CD4-positive, alpha-beta T cell (primary cell): ENCODE data around the gene PPP1R36. TPM values are rescaled to one million over a fixed set of nuclear protein-coding genes. Genes with fewer than 3 reads are reported as not detected.

ENCODE experiments used
- ATAC-seq: fragments of 200-7000 bp; cut with Tn5 transposase; one replicate; pipeline ENCODE4 v1.10.0; 2022; ENCODE audit warnings: mild to moderate bottlenecking; ENCODE audit not compliant: poor library complexity
- CTCF ChIA-PET: fragments of 350-600 bp; sonication (Branson Sonifier 250); formaldehyde crosslinking; loops from one replicate; lab custom pipeline; 2021; ENCODE audit warnings: antibody characterized with exemption, inconsistent platforms; lab: Charles Lee
- POLR2A ChIA-PET: fragments of 350-600 bp; sonication (Branson Sonifier 250); formaldehyde crosslinking; loops from one replicate; lab custom pipeline; 2021; ENCODE audit warnings: antibody characterized with exemption, inconsistent platforms; lab: Charles Lee
- DNase-seq, 14 experiments: peaks; one replicate each; pipeline ENCODE4 v3.0.0-alpha.2; 2013 to 2020; ENCODE audit warnings: mixed read lengths in 2 of 14
- H3K27ac ChIP-seq, 2 donors: one replicate each; pipeline versions ENCODE4 v1.5.1 to v1.7.0; 2013; ENCODE audit warnings: low read length in 2 of 2, low read depth in 1 of 2, mild to moderate bottlenecking in 1 of 2
- H3K27me3 ChIP-seq, 2 experiments: 1 replicate in 1 of 2; 2 replicates in 1 of 2; pipeline versions ENCODE4 v1.6.1 to v1.7.0; 2013; ENCODE audit warnings: low read length in 2 of 2, control low read depth in 1 of 2, mild to moderate bottlenecking in 1 of 2, moderate library complexity in 1 of 2; ENCODE audit not compliant: insufficient read depth in 2 of 2, control insufficient read depth in 1 of 2
- H3K36me3 ChIP-seq: one replicate; pipeline ENCODE4 v1.6.1; 2013; ENCODE audit warnings: low read length, control low read depth; ENCODE audit not compliant: insufficient read depth
- H3K4me1 ChIP-seq: one replicate; pipeline ENCODE4 v1.6.1; 2013; ENCODE audit warnings: low read length, control low read depth; ENCODE audit not compliant: insufficient read depth
- H3K4me3 ChIP-seq: one replicate; pipeline ENCODE4 v1.5.1; 2013; ENCODE audit warnings: mild to moderate bottlenecking, low read length, moderate library complexity
- H3K9me3 ChIP-seq, 2 experiments: 1 replicate in 1 of 2; 2 replicates in 1 of 2; pipeline versions ENCODE4 v1.6.1 to v1.7.0; 2013; ENCODE audit warnings: low read length in 2 of 2, mild to moderate bottlenecking in 2 of 2, control low read depth in 1 of 2, moderate library complexity in 1 of 2; ENCODE audit not compliant: control insufficient read depth in 1 of 2, insufficient read depth in 1 of 2
- H3K27ac Mint-ChIP-seq: one replicate; pipeline ENCODE4 v1.8.0; 2020; ENCODE audit warnings: mixed read lengths
- H3K27me3 Mint-ChIP-seq: one replicate; pipeline ENCODE4 v1.8.0; 2021; ENCODE audit warnings: mixed read lengths
- H3K36me3 Mint-ChIP-seq: one replicate; pipeline ENCODE4 v1.8.0; 2021; ENCODE audit warnings: low read depth, mixed read lengths
- H3K4me1 Mint-ChIP-seq: one replicate; pipeline ENCODE4 v1.8.0; 2021; ENCODE audit warnings: low read depth, mixed read lengths
- H3K4me3 Mint-ChIP-seq: one replicate; pipeline ENCODE4 v1.8.0; 2020; ENCODE audit warnings: mild to moderate bottlenecking, mixed read lengths
- H3K9me3 Mint-ChIP-seq: one replicate; pipeline ENCODE4 v1.8.0; 2020; ENCODE audit warnings: mixed read lengths
- intact Hi-C, 2 experiments: fragments of 100-400 bp; cut with DNase I in 1 of 2; cut with micrococcal nuclease in 1 of 2; formaldehyde crosslinking; loops; one replicate each; pipeline versions ENCODE4 v1.15.1 to v1.9.0; 2023 to 2025; cut with DNase I, micrococcal nuclease
- total RNA-seq, 174 experiments: library from RNA in 2 of 174; stranded (reverse) in 2 of 174; gene quantifications; one replicate each; pipeline ENCODE4 v1.2.3 and lab custom pipeline; 2021 to 2026
- TF ChIP-seq, protein P1 (sequence below): fragments of 200-600 bp; IDR thresholded peaks from one replicate; pipeline ENCODE4 v1.8.0; 2022; ENCODE audit warnings: antibody characterized with exemption, mild to moderate bottlenecking

PPP1R36 gene
- total RNA-seq, 2 experiments from 2014 or later: not detected

DNA sequence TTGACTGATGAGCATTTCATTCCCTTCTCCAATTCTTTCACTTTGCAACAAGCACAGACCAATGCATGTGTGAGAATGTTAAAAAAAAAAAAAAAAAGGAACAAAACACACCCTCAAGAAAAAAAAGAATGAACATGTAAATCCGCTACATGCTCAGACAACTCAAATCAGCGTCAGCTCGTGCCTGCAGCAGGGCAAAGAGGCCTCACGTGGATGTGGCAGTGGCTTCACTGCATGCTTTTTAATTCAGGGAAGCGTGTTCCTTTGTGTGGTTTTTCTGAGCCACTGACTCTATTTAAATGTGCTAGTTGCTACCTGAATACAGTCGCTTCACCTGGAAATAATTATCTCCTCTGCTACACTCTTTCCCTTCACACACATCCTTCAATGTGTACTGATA lies 55.1 kb downstream of the PPP1R36 start:
- POLR2A ChIA-PET: no interaction called here
- H3K4me1 ChIP-seq: no peaks in the 10 kb centered on the region
- Mint-ChIP-seq H3K27me3 (peaks cover 20% of the 10 kb centered on the region), H3K4me3 (no peak overlapping the region), H3K27ac (no peak overlapping the region), H3K9me3 (no peaks in the 10 kb centered on the region), H3K4me1 (no peaks in the 10 kb centered on the region), H3K36me3 (no peaks in the 10 kb centered on the region)
- H3K27me3 ChIP-seq: peaks cover 0 to 5% of the 10 kb centered on the region in 2 experiments
- no peak overlapping the region for H3K4me3 ChIP-seq
- TF ChIP-seq, protein P1, sequence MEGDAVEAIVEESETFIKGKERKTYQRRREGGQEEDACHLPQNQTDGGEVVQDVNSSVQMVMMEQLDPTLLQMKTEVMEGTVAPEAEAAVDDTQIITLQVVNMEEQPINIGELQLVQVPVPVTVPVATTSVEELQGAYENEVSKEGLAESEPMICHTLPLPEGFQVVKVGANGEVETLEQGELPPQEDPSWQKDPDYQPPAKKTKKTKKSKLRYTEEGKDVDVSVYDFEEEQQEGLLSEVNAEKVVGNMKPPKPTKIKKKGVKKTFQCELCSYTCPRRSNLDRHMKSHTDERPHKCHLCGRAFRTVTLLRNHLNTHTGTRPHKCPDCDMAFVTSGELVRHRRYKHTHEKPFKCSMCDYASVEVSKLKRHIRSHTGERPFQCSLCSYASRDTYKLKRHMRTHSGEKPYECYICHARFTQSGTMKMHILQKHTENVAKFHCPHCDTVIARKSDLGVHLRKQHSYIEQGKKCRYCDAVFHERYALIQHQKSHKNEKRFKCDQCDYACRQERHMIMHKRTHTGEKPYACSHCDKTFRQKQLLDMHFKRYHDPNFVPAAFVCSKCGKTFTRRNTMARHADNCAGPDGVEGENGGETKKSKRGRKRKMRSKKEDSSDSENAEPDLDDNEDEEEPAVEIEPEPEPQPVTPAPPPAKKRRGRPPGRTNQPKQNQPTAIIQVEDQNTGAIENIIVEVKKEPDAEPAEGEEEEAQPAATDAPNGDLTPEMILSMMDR: no peak
- no peak for ATAC-seq
- no peaks in the 10 kb centered on the region for H3K36me3 ChIP-seq
- no peaks in the 10 kb centered on the region for H3K9me3 ChIP-seq
- H3K27ac ChIP-seq: no peak overlapping the region
- intact Hi-C loops: no loop called here
- no peak for DNase-seq
- CTCF ChIA-PET: interaction anchor here (0.7 kb wide), 1 partner anchor 84 kb away, joined by 3 read pairs; no protein-coding TSS in a partner anchor

DNA sequence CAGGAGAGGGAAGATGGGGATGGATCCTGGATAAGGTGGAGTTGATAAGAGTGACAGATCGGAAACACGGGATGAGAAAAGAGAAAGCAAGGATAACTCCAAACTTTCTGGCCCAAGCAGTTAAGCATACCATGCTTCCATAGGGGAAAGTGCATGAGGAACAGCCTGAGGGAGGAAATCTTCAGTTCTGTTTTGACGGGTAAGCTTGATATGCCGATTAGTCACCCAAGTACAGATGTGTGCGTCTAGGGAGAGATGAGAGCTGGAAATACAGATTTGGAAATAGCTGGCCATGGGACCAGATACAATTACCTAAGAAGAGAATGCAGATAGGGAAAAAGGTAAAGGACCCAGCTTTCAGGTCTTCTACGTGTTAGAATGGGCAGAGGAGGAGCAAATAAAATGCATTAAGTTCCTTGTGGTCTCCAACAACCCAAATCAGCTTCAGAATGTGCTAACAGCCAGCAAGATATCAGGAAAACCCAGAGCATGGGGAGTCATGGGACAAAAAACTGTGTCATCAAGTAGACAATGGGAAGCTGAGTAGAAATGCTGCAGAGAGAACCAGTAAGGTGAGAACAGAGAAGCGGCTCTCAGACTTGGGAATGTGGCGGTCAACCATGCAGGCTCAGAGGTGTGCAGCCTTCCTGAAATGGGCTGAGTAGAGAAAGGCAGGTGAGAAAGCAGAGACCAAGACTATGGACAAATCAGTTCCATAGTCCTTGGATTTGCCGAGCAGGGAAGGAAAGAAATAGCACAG lies 56.3 kb downstream of the PPP1R36 start:
- ATAC-seq: no peak
- TF ChIP-seq, protein P1: no peak
- no peak for DNase-seq
- H3K4me1 ChIP-seq: no peaks in the 10 kb centered on the region
- peaks cover 0 to 5% of the 10 kb centered on the region in 2 experiments for H3K27me3 ChIP-seq
- H3K36me3 ChIP-seq: no peaks in the 10 kb centered on the region
- no peak overlapping the region for H3K27ac Mint-ChIP-seq
- ChIA-PET POLR2A (no interaction called here), CTCF (no interaction called here)
- H3K4me3 ChIP-seq: no peak overlapping the region
- H3K36me3 Mint-ChIP-seq: no peaks in the 10 kb centered on the region
- no peak overlapping the region for H3K27ac ChIP-seq
- no peaks in the 10 kb centered on the region for H3K9me3 Mint-ChIP-seq
- no peak overlapping the region for H3K4me3 Mint-ChIP-seq
- H3K4me1 Mint-ChIP-seq: no peaks in the 10 kb centered on the region
- H3K27me3 Mint-ChIP-seq: peaks cover 13% of the 10 kb centered on the region
- intact Hi-C loops: no loop called here
- no peaks in the 10 kb centered on the region for H3K9me3 ChIP-seq

DNA sequence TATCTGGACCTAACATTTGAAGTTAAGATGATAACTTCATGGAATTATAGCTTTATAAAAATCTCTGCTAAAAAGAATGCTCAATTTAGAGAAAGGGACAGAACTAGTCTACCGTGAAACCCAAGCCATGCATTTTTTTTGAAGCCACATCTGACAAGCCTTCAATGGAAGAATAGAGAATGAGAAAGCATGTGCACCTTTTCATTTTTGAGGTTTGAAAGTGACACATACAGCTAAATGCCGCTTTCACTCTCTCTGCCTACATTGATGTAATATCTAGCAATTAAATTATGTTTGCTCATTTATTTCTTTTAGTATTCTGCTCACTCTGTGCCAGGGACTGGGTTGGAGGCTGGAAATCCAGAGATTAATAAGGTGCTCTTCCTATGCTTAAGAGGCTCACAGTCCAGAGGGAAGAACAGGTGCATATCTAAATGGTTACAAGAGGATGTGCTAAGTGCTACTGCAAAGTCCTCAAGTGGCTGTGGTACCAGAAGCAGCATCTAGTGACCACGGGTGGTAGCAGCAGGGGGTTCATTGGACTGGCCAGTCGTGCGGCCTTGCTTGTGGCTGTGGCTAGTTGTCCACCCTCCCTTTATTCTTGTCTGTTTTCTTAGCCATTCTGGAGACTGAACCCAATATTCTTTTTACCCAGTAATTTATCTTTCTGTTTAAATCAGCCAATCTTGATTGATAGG lies 60.4 kb downstream of the PPP1R36 start:
- Histone ChIP-seq H3K36me3 (no peaks in the 10 kb centered on the region), H3K4me3 (no peak overlapping the region), H3K4me1 (no peaks in the 10 kb centered on the region), H3K27me3 (no peaks in the 10 kb centered on the region), H3K27ac (no peak overlapping the region), H3K9me3 (no peaks in the 10 kb centered on the region)
- TF ChIP-seq, protein P1: no peak
- no peak overlapping the region for H3K4me3 Mint-ChIP-seq
- H3K4me1 Mint-ChIP-seq: no peaks in the 10 kb centered on the region
- no peaks in the 10 kb centered on the region for H3K36me3 Mint-ChIP-seq
- intact Hi-C loops: no loop called here
- ChIA-PET POLR2A (no interaction called here), CTCF (interaction anchor here (0.6 kb wide), 1 partner anchor 51 kb away, joined by 3 read pairs; no protein-coding TSS in a partner anchor)
- no peaks in the 10 kb centered on the region for H3K9me3 Mint-ChIP-seq
- no peak overlapping the region for H3K27ac Mint-ChIP-seq
- DNase-seq: no peak
- peaks cover 4% of the 10 kb centered on the region for H3K27me3 Mint-ChIP-seq
- ATAC-seq: no peak
